Measurements from ENCODE around the gene CYTH1. TPM values are rescaled to one million over a fixed set of nuclear protein-coding genes. Genes with fewer than 3 reads are reported as not detected.

The CYTH1 gene
- total RNA-seq, 2 experiments from 2014 or later: 521 to 525 TPM

DNA sequence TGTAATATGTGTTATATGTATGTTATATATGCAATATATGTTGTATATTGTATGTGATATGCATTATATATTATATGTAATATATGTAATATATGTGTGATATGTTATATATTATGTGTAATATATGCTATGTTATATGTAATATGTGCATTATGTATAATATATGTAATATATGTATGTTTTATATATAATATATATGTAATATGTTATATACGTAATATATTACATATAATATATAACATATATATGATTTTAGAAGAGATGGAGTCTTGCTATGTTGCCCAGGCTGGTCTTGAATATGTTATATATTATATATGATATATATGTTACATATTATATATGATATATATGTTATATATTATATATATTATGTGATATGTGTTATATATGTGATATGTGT, 139.4 kb downstream of the CYTH1 start:
- Histone ChIP-seq H3K27me3 (ENCODE audit: control insufficient read depth in 1 of 2, insufficient read depth in 2 of 2, low read length in 2 of 2) (no peaks in the 10 kb centered on the region), H3K36me3 (ENCODE audit: insufficient read depth, low read length) (no peaks in the 10 kb centered on the region), H3K9me3 (ENCODE audit: control insufficient read depth in 1 of 2, insufficient read depth in 1 of 2, low read length in 2 of 2) (no peaks in the 10 kb centered on the region), H3K27ac (ENCODE audit: low read depth in 1 of 2, low read length in 2 of 2) (no peak overlapping the region), H3K4me1 (ENCODE audit: insufficient read depth, low read length) (peaks cover 17% of the 10 kb centered on the region), H3K4me3 (ENCODE audit: low read length) (no peak overlapping the region)
- TF ChIP-seq, protein P1, sequence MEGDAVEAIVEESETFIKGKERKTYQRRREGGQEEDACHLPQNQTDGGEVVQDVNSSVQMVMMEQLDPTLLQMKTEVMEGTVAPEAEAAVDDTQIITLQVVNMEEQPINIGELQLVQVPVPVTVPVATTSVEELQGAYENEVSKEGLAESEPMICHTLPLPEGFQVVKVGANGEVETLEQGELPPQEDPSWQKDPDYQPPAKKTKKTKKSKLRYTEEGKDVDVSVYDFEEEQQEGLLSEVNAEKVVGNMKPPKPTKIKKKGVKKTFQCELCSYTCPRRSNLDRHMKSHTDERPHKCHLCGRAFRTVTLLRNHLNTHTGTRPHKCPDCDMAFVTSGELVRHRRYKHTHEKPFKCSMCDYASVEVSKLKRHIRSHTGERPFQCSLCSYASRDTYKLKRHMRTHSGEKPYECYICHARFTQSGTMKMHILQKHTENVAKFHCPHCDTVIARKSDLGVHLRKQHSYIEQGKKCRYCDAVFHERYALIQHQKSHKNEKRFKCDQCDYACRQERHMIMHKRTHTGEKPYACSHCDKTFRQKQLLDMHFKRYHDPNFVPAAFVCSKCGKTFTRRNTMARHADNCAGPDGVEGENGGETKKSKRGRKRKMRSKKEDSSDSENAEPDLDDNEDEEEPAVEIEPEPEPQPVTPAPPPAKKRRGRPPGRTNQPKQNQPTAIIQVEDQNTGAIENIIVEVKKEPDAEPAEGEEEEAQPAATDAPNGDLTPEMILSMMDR (IDR thresholded peaks at IDR 0.05): no peak
- intact Hi-C loops (cut with DNase I, micrococcal nuclease): no loop called here
- H3K27ac Mint-ChIP-seq: no peak overlapping the region
- DNase-seq: no peak
- ATAC-seq (ENCODE audit: poor library complexity): no peak
- ChIA-PET POLR2A (no interaction called here), CTCF (no interaction called here)
- H3K4me3 Mint-ChIP-seq: no peak overlapping the region
- no peaks in the 10 kb centered on the region for H3K36me3 Mint-ChIP-seq (ENCODE audit: low read depth)
- H3K4me1 Mint-ChIP-seq (ENCODE audit: low read depth): peaks cover 10% of the 10 kb centered on the region
- H3K9me3 Mint-ChIP-seq: no peaks in the 10 kb centered on the region
- no peaks in the 10 kb centered on the region for H3K27me3 Mint-ChIP-seq

DNA sequence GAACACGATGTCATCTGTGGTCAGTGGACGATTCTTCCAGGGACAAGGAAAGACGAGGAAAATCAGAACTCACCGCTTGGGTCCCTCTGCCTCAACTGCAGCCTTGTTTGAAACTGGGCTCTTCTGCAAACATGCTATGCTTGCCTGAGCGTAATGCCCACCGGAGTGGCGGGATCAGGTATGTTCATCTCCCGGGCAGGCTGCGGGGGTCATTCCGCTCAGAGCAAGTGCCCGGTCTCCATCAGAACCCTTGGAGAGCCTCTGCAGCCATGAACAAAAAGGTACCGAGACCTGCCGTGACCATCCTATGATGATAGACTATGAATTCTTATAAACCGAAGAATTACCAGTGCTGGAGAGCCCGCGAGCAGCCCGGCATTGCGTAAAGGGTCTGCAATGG, 140.4 kb downstream of the CYTH1 start:
- Mint-ChIP-seq H3K9me3 (no peaks in the 10 kb centered on the region), H3K4me3 (no peak overlapping the region), H3K36me3 (ENCODE audit: low read depth) (no peaks in the 10 kb centered on the region), H3K27ac (no peak overlapping the region), H3K27me3 (no peaks in the 10 kb centered on the region), H3K4me1 (ENCODE audit: low read depth) (peaks cover 10% of the 10 kb centered on the region)
- no peak for DNase-seq
- intact Hi-C loops (cut with DNase I, micrococcal nuclease): no loop called here
- ChIA-PET POLR2A (no interaction called here), CTCF (interaction anchor here (0.7 kb wide), 1 partner anchor 75 kb away, joined by 3 read pairs; no protein-coding TSS in a partner anchor)
- Histone ChIP-seq H3K36me3 (ENCODE audit: insufficient read depth, low read length) (no peaks in the 10 kb centered on the region), H3K4me3 (ENCODE audit: low read length) (no peak overlapping the region), H3K9me3 (ENCODE audit: control insufficient read depth in 1 of 2, insufficient read depth in 1 of 2, low read length in 2 of 2) (no peaks in the 10 kb centered on the region), H3K4me1 (ENCODE audit: insufficient read depth, low read length) (peaks cover 15% of the 10 kb centered on the region), H3K27ac (ENCODE audit: low read depth in 1 of 2, low read length in 2 of 2) (no peak overlapping the region), H3K27me3 (ENCODE audit: control insufficient read depth in 1 of 2, insufficient read depth in 2 of 2, low read length in 2 of 2) (no peaks in the 10 kb centered on the region)
- TF ChIP-seq, protein P1 (IDR thresholded peaks at IDR 0.05): no peak
- no peak for ATAC-seq (ENCODE audit: poor library complexity)

DNA sequence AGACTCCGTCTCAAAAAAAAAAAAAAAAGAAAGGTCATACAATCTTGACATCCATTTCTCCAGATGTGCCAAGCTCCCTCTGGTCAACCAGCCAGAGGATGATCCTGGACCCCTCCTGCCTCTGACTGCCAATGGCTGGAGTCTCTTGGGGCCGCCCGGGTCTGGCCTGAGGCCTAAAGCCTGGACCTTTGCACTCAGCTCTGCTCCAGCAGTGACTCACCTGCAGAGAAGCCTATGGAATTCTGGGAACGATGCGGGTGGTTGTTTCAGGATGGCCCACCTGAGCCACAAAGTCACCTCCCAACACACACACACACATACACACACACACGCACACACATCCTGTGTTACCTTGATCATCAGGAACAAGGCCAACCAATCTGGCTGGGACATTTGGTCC, 140.8 kb downstream of the CYTH1 start:
- TF ChIP-seq, protein P1 (IDR thresholded peaks at IDR 0.05): no peak
- H3K4me3 ChIP-seq (ENCODE audit: low read length): no peak overlapping the region
- ChIA-PET POLR2A (no interaction called here), CTCF (interaction anchor here (0.7 kb wide), 1 partner anchor 75 kb away, joined by 3 read pairs; no protein-coding TSS in a partner anchor)
- no peak overlapping the region for H3K27ac ChIP-seq (ENCODE audit: low read depth in 1 of 2, low read length in 2 of 2)
- H3K27me3 ChIP-seq (ENCODE audit: control insufficient read depth in 1 of 2, insufficient read depth in 2 of 2, low read length in 2 of 2): no peaks in the 10 kb centered on the region
- intact Hi-C loops (cut with DNase I, micrococcal nuclease): no loop called here
- Mint-ChIP-seq H3K27me3 (no peaks in the 10 kb centered on the region), H3K4me1 (ENCODE audit: low read depth) (peaks cover 10% of the 10 kb centered on the region), H3K36me3 (ENCODE audit: low read depth) (no peaks in the 10 kb centered on the region), H3K9me3 (no peaks in the 10 kb centered on the region), H3K27ac (no peak overlapping the region), H3K4me3 (no peak overlapping the region)
- DNase-seq (no peak), ATAC-seq (ENCODE audit: poor library complexity) (no peak)
- H3K9me3 ChIP-seq (ENCODE audit: control insufficient read depth in 1 of 2, insufficient read depth in 1 of 2, low read length in 2 of 2): no peaks in the 10 kb centered on the region
- H3K4me1 ChIP-seq (ENCODE audit: insufficient read depth, low read length): peaks cover 11% of the 10 kb centered on the region
- H3K36me3 ChIP-seq (ENCODE audit: insufficient read depth, low read length): no peaks in the 10 kb centered on the region

Data from CD4-positive, alpha-beta T cell (primary cell).